ENCODE results near the gene SESTD1.

Gene SESTD1, protein sequence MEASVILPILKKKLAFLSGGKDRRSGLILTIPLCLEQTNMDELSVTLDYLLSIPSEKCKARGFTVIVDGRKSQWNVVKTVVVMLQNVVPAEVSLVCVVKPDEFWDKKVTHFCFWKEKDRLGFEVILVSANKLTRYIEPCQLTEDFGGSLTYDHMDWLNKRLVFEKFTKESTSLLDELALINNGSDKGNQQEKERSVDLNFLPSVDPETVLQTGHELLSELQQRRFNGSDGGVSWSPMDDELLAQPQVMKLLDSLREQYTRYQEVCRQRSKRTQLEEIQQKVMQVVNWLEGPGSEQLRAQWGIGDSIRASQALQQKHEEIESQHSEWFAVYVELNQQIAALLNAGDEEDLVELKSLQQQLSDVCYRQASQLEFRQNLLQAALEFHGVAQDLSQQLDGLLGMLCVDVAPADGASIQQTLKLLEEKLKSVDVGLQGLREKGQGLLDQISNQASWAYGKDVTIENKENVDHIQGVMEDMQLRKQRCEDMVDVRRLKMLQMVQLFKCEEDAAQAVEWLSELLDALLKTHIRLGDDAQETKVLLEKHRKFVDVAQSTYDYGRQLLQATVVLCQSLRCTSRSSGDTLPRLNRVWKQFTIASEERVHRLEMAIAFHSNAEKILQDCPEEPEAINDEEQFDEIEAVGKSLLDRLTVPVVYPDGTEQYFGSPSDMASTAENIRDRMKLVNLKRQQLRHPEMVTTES

GRCh38 chr2:179264368-179265081 is at the start of gene SESTD1:
Gene SESTD1 (minus strand): TSS chr2:179264832. CDS start chr2:179191841, 72,991 bp downstream.
- DNase-seq (ENCODE audit: low spot score): peak; percentile 67

DNA sequence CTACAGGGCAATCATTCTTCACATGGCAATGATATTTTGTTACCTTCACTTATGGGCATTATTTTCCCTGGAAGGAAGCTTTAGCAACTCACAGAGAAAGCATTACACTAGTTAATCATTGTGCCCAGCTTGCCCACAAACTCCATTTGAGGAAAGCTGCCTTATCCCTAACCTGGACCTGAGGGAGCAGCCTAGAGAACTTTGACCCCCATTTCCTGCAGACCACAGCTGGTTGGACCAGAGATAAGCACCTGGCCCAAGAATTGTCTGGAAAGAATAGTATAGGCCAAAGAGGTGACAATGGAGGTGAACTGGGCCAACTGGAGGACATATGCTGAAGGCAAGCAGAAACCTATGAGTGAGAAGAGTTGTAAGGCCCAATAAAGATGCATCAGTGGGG is 48.4 kb upstream of the SESTD1 start:
- no peak for DNase-seq (ENCODE audit: low spot score)

GRCh38 chr2:179311101-179311500 is 46.5 kb upstream of the SESTD1 start:
- peak; percentile 17 for DNase-seq (ENCODE audit: low spot score)

DNA sequence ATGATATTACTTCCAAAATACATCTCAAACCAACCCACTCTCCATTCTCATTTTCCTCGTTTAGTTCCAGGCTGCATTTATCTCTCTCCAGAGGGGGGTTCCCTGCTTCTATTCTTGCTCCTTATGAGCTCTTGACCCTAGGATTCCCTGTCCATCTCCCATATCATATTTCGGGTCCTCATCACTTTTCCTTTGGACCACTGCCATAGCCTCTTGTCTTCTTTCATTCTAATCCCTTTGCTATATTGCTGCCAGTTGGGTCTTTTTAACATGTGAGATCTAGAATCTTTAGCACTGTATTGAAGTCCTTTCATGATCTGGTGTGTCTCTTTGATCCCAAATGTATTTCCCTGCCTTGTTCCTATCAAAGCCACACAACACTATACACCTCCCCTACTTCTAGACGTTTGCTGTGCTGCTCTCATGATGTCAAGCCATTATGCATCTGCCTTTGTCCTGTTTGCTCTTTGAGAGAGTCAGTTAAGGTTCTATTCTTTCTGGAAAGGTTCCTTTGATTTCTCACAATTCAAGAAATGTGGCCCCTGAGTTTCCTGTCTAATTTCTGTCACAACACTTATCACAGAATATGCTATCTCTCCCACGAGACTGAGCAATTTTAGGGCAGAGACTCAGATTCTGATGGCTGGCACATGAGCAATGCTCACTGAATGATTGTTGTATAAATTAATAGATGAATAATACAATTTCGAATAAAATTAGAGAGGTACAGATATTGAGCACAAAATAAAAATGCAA is 43.2 kb upstream of the SESTD1 start:
- DNase-seq (ENCODE audit: low spot score): no peak

DNA sequence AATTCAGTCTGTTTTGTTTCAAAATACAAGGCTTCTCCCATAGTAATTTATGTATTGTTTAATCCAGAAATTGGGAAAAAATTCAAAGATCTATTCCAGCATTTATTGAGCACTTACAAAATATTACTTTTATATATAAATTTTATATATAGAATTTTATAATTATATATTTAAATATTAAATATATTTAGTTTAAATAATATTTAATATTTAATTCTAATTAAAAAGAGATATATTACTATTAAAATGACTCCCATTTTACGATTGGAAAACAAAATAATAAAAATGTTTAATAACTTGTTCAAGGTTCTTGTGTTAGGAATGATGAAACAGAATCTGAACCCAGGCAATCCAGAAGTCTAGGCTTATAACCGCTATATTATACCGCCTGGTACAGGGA is 40.5 kb upstream of the SESTD1 start:
- DNase-seq (ENCODE audit: low spot score): no peak

DNA sequence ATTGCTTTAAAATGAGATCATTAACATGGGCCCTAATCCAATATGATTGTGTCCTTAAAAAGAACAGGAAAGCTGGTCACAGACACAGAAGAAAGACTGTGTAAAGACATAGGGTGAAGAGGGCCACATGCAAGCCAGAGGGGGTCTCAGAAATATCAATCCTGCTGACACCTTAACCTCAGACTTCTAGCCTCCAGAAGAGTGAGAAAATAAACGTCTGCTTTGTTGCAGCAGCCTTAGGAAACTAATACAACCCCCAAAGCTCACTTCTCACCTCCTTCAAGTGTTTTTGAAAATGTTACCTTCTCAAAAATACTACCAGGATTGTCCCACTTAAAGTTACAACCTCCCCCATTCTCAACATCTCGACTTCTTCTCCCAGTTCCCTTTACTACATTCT is 39.8 kb upstream of the SESTD1 start:
- no peak for DNase-seq (ENCODE audit: low spot score)

DNA sequence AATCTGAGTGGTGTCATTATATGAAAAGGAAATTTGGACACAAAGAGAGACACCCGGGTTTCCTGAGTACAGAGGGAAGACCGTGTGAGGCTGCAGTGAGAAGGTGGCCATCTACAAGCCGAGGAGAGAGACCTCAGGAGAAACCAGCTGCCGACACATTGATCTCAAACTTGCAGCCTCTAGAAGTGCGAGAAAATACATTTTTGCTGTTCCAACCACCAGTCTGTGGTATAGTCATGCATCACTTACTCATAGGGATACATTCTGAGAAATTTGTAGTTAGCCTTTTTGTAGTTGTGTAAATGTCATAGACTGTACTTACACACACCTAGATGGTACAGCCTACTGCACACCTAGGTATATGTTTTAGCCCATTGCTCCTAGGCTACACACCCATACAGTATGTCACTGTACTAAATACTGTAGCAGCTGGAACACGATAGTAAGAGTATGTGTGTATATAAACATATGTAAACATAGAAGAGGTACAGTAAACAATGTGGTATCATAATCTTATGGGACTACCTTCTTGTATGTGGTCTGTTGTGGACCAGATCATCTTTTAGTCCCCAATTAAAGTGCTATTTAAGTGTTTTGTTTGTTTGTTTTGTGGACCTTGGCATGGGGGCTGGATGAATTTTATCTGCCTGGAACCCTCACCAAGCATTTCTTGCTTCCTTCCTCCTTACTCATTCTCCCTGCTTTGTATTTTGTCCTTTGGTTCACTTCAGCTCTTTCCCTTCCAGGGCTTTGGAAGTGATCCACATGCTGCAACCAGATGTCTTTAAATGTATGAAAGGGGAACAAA is 38.3 kb upstream of the SESTD1 start:
- no peak for DNase-seq (ENCODE audit: low spot score)

GRCh38 chr2:179302149-179302548 is 37.5 kb upstream of the SESTD1 start:
- DNase-seq (ENCODE audit: low spot score): no peak

DNA sequence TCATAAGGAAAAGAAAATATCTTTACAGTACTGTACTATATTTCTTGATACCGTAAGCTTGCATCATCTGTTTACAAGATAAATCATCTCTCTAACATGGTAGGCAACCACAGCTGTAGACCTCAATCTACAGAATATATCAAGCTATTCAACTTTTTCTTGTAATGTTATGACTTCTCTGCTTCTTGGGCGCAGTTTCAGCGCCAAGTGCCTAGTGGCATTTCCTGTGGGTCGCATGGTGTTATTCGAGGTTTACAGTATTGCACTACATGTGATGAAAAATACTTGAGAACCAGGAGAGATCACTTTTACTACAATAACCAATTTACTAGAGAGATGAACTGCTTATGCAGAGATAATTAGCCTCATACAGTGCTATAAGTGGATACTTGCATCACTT is 34.0 kb upstream of the SESTD1 start:
- no peak for DNase-seq (ENCODE audit: low spot score)

- no peak for DNase-seq (ENCODE audit: low spot score)
These were observed 33.3 kb upstream of the SESTD1 start for GRCh38 chr2:179297927-179298326.

DNA sequence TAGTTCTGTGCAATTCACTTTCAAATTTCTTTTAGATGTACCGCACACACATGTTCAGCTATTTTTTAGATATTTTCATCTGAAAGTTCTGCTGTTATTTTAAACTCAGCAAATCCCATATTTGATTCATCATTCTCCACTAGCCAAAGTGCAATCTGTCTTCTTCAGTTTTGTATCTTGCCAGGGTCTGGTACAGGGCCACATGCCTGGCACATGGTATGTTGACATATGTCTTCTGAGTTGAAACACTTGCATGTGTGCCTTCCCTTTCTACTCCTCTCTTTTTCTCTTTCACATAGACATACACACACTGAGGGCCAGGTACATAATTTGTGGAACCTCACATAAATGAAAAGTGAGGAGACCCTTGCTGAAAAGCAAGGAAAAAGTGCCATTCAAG is 25.7 kb upstream of the SESTD1 start:
- DNase-seq (ENCODE audit: low spot score): no peak

GRCh38 chr2:179285060-179285459 is 20.4 kb upstream of the SESTD1 start:
- no peak for DNase-seq (ENCODE audit: low spot score)

DNA sequence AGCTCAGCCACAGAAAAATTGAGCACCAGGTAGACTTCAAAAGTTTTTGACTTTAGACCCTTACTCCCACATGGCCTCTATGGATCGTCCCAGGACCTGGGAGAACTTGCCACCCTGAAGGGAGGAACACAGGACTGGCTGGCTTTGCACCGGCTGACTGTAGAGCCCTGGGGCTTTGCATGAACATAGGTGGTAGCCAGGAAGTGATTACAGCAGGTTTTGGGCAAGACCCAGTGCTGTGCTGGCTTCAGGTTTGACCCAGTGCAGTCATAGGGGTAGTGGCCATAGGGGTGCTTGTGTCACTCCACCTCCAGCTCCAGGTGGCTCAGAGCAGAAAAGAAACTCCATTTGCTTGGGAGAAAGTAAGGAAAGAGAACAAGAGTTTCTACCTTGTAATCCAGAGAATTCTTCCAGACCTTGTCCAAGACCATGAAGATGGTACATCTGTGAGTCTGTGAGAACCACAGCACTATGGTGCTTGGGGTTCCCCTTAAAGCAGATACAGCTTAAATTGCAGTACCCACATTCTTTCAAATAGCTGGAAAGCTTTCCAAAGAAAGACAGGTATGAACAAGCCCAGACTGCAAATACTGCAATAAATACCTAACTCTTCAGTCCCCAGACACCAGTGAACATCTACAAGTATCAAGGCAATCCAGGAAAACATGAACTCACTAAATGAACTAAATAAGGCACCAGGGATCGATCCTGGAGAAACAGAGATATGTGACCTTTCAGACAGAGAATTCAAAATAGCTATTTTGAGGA is 13.0 kb upstream of the SESTD1 start:
- DNase-seq (ENCODE audit: low spot score): no peak

DNA sequence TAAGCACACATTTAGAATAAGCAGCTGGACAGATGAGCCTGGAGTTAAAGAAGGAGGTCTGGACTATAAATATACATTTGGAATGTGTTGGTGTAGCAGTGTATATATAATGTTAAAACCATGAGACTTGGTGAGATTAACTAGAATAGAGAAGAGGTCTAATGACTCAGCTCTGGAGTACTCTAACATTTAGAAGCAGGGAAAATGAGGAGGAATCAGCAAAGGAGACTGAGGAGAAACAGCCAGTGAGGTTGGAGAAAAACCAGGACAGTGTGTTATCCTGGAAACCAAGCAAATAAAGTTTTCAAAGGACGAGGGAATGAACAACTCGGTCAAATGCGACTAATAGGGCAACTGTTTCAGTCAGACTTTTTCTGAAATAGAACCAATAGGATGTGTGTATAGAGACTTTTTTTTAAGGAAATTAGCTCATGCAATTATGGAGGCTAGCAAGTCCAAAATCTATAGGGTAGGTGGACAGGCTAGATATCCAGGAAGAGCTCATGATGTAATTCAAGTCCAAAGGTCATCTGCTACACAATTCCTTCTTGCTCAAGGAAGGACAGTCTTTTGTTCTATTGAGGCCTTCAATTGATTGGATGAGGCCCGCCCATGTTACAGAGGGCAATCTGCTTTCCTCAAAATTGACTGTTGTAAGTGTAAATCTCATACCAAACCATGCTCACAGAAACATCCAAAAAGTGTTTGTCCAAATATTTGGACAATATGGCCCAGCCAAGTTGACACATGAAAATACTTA is 10.8 kb upstream of the SESTD1 start:
- DNase-seq (ENCODE audit: low spot score): no peak

DNA sequence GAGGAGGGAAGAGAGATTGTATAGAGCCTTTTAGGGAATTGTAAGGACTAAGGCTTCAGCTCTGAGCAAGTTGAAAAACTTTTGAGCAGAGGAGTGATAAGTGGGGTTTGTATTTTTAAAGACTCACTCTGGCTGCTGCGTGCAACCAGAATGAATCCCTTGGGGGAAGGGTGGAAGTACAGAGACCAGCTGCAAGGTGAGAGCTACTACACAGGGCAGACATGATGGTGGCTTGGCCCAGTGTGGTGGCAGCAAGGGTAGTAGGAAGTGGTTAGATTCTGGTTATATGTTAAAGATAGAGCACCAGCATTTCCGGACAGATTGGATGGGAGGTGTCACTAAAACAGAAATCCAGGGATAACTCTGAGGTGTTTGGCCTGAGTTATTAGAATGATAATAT is 10.1 kb upstream of the SESTD1 start:
- DNase-seq (ENCODE audit: low spot score): no peak

DNA sequence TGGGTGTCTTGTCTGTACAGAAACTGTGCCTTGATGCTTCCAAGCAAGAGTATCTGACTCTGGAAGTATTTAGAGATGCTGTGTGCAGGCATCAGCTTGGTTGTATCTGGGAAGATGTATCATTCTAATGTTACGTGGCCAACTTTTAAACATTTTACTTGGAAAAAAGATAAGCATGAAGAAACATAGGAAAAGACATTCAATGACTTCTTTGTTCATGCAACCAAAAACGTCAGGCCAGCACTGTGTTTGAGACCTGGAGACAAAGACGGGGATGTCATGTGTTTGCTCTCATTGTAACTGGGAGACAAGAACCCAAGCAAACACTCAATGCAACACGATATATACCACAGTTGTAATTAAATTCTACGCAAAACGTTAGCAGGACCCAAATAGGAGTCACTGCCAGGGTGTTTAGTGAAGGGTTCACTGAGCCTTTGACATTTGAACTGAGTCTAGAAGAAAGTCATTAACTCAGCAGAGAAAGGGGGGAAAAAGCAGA is 8.9 kb upstream of the SESTD1 start:
- peak; percentile 73 for DNase-seq (ENCODE audit: low spot score)

DNA sequence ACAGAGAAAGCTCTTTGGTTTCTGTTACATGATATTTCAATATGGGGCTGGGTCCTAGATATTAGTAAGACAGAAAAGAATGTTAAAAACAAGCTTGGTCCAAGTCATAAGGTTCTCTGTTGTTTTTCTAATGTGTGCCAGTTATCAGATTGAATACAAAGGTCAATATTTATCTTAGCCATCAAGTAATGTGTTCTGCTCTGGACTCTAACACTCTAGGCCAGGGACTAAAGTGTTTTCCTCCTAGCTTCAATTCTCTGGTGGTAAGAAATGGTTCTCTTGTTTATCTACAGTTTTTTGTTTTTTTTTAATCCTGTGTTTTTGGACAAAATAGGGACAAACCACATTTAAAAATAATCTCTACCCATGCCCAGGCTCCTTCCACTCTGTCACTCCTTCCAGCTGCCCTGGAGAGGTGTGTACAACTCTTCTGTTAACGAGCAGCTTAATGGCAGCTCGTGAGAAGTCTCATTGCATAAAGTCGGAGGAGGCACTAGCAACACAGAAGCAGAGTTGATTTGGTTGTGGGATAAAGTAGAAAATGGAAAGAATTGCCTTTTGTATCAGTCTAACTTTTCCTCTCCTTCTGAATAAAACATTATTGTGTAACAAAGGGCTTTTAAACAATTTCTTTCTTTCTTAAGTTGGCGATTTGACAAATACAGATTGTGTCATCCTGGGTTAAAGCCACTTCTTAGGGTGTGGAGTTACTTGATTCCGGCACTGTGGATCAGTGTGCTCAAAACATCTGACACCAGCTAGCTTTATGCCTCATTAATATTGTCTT is 8.0 kb upstream of the SESTD1 start:
- peak; percentile 90 for DNase-seq (ENCODE audit: low spot score)

- no peak for DNase-seq (ENCODE audit: low spot score)
These were observed 6.1 kb upstream of the SESTD1 start for GRCh38 chr2:179270689-179271088.

Measured in putamen (tissue), 1 donor.